HepG2 (cell line): ENCODE results near the gene AFAP1. TPM values are rescaled to one million over a fixed set of nuclear protein-coding genes. Genes with fewer than 3 reads are reported as not detected.

Experiments
- ATAC-seq: fragments of 200-7000 bp; cut with Tn5 transposase; 3 replicates; pipeline ENCODE4 v1.9.1; 2020; ENCODE audit warnings: mild to moderate bottlenecking, moderate library complexity
- BruUV-seq: library from RNA; stranded (reverse); fragments of 400-500 nt; replicated peaks from 2 replicates; lab custom pipeline; 2021; lab: Mats Ljungman, UMichigan
- CTCF ChIA-PET: fragments of 300-600 bp; formaldehyde crosslinking; extraction: SDS; loops from one replicate; lab custom pipeline; 2021; ENCODE audit warnings: low total read pairs, inconsistent platforms, low intra/inter-chr PET ratio; lab: Yijun Ruan, JAX
- POLR2A ChIA-PET: fragments of 350-600 bp; sonication (Branson Sonifier 250); formaldehyde crosslinking; loops from one replicate; lab custom pipeline; 2020; ENCODE audit warnings: antibody characterized with exemption, inconsistent platforms; lab: Yijun Ruan, JAX
- DNase-seq: peaks from one replicate; pipeline ENCODE4 v3.0.0-alpha.2; 2015; ENCODE audit warnings: low spot score
- FAIRE-seq: peaks from 3 replicates; lab custom pipeline; 2011; peaks lifted over from hg19 to GRCh38; lab: Jason Lieb, UNC
- H2AFZ ChIP-seq: one replicate; pipeline ENCODE4 v1.6.1; 2011; ENCODE audit warnings: low read length, inconsistent platforms
- H3K27ac ChIP-seq: fragments of 300-600 bp; 3 replicates; pipeline ENCODE4 v1.8.0; 2011; ENCODE audit warnings: mixed run types, mild to moderate bottlenecking, mixed read lengths, low read length, inconsistent platforms; ENCODE audit not compliant: insufficient read depth; ENCODE audit errors: extremely low read length
- H3K27me3 ChIP-seq, 2 experiments: fragments of 200-600 bp in 1 of 2; 2 replicates in 1 of 2; 3 replicates in 1 of 2; pipeline versions ENCODE4 v1.6.0 to v1.8.0; 2011; ENCODE audit warnings: low read length in 2 of 2, mild to moderate bottlenecking in 2 of 2, moderate library complexity in 2 of 2, inconsistent platforms in 1 of 2; ENCODE audit not compliant: insufficient read depth in 2 of 2, control insufficient read depth in 1 of 2
- H3K36me3 ChIP-seq, 2 experiments: fragments of 200-600 bp in 1 of 2; replicated peaks in 1 of 2; 2 replicates in 1 of 2; 3 replicates in 1 of 2; pipeline versions ENCODE4 v1.5.1 to v1.8.0; 2011; ENCODE audit warnings: low read length in 2 of 2, inconsistent platforms in 1 of 2; ENCODE audit not compliant: insufficient read depth in 2 of 2, control insufficient read depth in 1 of 2
- H3K4me1 ChIP-seq: 2 replicates; pipeline ENCODE4 v1.5.1; 2012; ENCODE audit warnings: low read length, inconsistent platforms; ENCODE audit not compliant: insufficient read depth
- H3K4me2 ChIP-seq: 2 replicates; pipeline ENCODE4 v1.6.0; 2011; ENCODE audit warnings: low read depth, low read length, inconsistent platforms
- H3K4me3 ChIP-seq, 3 experiments: fragments of 200-600 bp in 1 of 3; sonication (generic), shearing (Covaris generic) in 1 of 3; replicated peaks in 1 of 3; 2 replicates each; pipeline ENCODE4 v1.5.1; 2011 to 2016; ENCODE audit warnings: low read length in 3 of 3, inconsistent platforms in 2 of 3, low read depth in 2 of 3, mild to moderate bottlenecking in 2 of 3, control low read depth in 1 of 3, mixed read lengths in 1 of 3; ENCODE audit not compliant: insufficient read depth in 1 of 3
- H3K79me2 ChIP-seq: one replicate; pipeline ENCODE4 v1.6.1; 2011; ENCODE audit warnings: low read length, inconsistent platforms; ENCODE audit not compliant: insufficient read depth
- H3K9ac ChIP-seq: 2 replicates; pipeline ENCODE4 v1.6.0; 2011; ENCODE audit warnings: mild to moderate bottlenecking, low read depth, low read length, inconsistent platforms; ENCODE audit not compliant: insufficient read depth
- H3K9me3 ChIP-seq: 2 replicates; pipeline ENCODE4 v1.5.1; 2012; ENCODE audit warnings: mild to moderate bottlenecking, low read length
- H4K20me1 ChIP-seq: 2 replicates; pipeline ENCODE4 v1.6.0; 2011; ENCODE audit warnings: inconsistent platforms, mild to moderate bottlenecking, low read length, moderate library complexity; ENCODE audit not compliant: insufficient read depth
- MIXL1 ChIP-seq: IDR thresholded peaks from 2 replicates; pipeline ENCODE4 v1.6.1; 2016
- MLLT10 ChIP-seq: sonication (generic); formaldehyde crosslinking; IDR thresholded peaks from 2 replicates; pipeline ENCODE4 v1.4.0; 2020; ENCODE audit warnings: missing genetic modification reagents
- RORA ChIP-seq: sonication (generic); formaldehyde crosslinking; IDR thresholded peaks from 2 replicates; pipeline ENCODE4 v1.5.0; 2020; ENCODE audit warnings: mild to moderate bottlenecking, missing genetic modification reagents, moderate library complexity
- SUZ12 ChIP-seq: fragments of 150-350 bp; IDR thresholded peaks from 2 replicates; pipeline ENCODE4 v1.6.1; 2014; ENCODE audit warnings: low read depth, low read length
- ZNF720 ChIP-seq: sonication (generic); formaldehyde crosslinking; IDR thresholded peaks from 2 replicates; pipeline ENCODE4 v1.4.0; 2020; ENCODE audit warnings: missing genetic modification reagents
- ZNF839 ChIP-seq: sonication (generic); formaldehyde crosslinking; IDR thresholded peaks from 2 replicates; pipeline ENCODE4 v1.4.0; 2020; ENCODE audit warnings: missing genetic modification reagents, mild to moderate bottlenecking, borderline replicate concordance
- ZSCAN22 ChIP-seq: sonication (generic); formaldehyde crosslinking; IDR thresholded peaks from 2 replicates; pipeline ENCODE4 v1.4.0; 2020; ENCODE audit warnings: mild to moderate bottlenecking, missing genetic modification reagents
- WGBS: methylation state at CpG from one replicate; pipeline ENCODE4 v1.1.6; 2017; ENCODE audit warnings: low lambda C conversion rate; 5-methylcytosine and 5-hydroxymethylcytosine counted together
- in situ Hi-C: cut with HindIII; loops from 2 replicates; pipeline ENCODE4 v1.10.0; 2017; ENCODE audit warnings: low pct_unique_long_range_greater_than_20kb; ENCODE audit not compliant: extremely low pct_ligation_motif_present
- intact Hi-C: fragments of 100-400 bp; cut with micrococcal nuclease; formaldehyde crosslinking; loops from one replicate; pipeline ENCODE4 v1.10.0; 2022; ENCODE audit not compliant: unreplicated experiment
- polyA plus RNA-seq, 8 experiments: library from polyadenylated mRNA; depleted of rRNA in 3 of 8; stranded (reverse) in 7 of 8; unstranded in 1 of 8; fragments of >200 nt; fragmentation: Illumina TruSeq in 4 of 8; extraction: Trizol in 4 of 8; gene quantifications; 2 replicates each; pipeline versions ENCODE4 v1.2.1 to v1.2.3, GENCODE V29; 2011 to 2016; ENCODE audit warnings: low read depth in 4 of 8, missing spikeins in 1 of 8, mixed read lengths in 1 of 8; ENCODE audit not compliant: insufficient read depth in 1 of 8
- total RNA-seq, 5 experiments: library from RNA; depleted of rRNA; stranded (reverse); fragments of >200 nt; fragmentation: Illumina TruSeq; extraction: Trizol; gene quantifications; 2 replicates each; pipeline ENCODE4 v1.2.3, GENCODE V29; 2016; ENCODE audit warnings: low read depth in 1 of 5
- TF ChIP-seq, protein P1 (sequence below): sonication (generic); formaldehyde crosslinking; IDR thresholded peaks from 2 replicates; pipeline ENCODE4 v1.4.0; 2020; ENCODE audit warnings: missing genetic modification reagents
- TF ChIP-seq, protein P2 (sequence below): sonication (generic); formaldehyde crosslinking; IDR thresholded peaks from 2 replicates; pipeline ENCODE4 v1.5.1; 2020; ENCODE audit warnings: missing genetic modification reagents, mild to moderate bottlenecking, borderline replicate concordance
- TF ChIP-seq, protein P3 (sequence below): sonication (generic); formaldehyde crosslinking; IDR thresholded peaks from 2 replicates; pipeline ENCODE4 v1.4.0; 2020; ENCODE audit warnings: missing genetic modification reagents
- TF ChIP-seq, protein P4 (sequence below): sonication (generic); formaldehyde crosslinking; IDR thresholded peaks from 2 replicates; pipeline ENCODE4 v1.4.0; 2020; ENCODE audit warnings: mild to moderate bottlenecking, missing genetic modification reagents

AFAP1 gene
- total and polyA plus RNA-seq, 2 of the 13 experiments (the other 11 are each of a cell fraction or from before 2014, with no cell fraction given), result 2.5 TPM

DNA sequence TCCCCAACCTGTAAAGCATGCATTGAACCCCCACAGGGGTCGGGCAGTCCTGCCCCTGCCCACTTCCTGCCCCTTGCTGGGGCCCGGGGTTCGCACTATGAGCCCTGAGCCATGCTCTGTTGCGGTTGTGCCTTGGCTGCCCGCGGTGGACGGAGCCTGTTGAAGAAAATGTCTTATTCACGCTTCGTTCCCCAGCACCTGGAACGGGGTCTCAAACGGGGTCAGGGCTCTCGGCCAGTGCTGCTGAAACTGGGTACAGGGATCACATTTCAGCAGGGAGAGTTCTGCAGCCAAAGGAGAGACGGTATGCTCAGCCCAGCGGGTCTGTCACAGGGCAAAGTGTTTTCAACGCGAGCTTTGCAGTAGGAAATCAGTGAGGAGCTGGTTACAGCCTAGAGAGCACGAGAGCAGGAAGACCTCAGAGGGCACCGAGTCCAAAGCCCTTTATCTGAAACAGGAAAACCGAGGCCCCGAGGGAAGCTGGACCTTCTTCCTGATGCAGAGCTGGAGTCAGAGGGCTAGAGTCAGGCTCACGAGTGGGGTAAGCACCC lies 46.3 kb upstream of the AFAP1 start (continued):
- TF ChIP-seq RORA (CRISPR knock-in tag) (no peak), ZNF839 (no peak), MIXL1 (CRISPR knock-in tag) (no peak), SUZ12 (no peak), ZNF720 (CRISPR knock-in tag) (no peak)
- TF ChIP-seq, protein P1, sequence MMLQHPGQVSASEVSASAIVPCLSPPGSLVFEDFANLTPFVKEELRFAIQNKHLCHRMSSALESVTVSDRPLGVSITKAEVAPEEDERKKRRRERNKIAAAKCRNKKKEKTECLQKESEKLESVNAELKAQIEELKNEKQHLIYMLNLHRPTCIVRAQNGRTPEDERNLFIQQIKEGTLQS (CRISPR knock-in tag), result no peak
- TF ChIP-seq, protein P2, sequence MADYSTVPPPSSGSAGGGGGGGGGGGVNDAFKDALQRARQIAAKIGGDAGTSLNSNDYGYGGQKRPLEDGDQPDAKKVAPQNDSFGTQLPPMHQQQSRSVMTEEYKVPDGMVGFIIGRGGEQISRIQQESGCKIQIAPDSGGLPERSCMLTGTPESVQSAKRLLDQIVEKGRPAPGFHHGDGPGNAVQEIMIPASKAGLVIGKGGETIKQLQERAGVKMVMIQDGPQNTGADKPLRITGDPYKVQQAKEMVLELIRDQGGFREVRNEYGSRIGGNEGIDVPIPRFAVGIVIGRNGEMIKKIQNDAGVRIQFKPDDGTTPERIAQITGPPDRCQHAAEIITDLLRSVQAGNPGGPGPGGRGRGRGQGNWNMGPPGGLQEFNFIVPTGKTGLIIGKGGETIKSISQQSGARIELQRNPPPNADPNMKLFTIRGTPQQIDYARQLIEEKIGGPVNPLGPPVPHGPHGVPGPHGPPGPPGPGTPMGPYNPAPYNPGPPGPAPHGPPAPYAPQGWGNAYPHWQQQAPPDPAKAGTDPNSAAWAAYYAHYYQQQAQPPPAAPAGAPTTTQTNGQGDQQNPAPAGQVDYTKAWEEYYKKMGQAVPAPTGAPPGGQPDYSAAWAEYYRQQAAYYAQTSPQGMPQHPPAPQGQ, result no peak

DNA sequence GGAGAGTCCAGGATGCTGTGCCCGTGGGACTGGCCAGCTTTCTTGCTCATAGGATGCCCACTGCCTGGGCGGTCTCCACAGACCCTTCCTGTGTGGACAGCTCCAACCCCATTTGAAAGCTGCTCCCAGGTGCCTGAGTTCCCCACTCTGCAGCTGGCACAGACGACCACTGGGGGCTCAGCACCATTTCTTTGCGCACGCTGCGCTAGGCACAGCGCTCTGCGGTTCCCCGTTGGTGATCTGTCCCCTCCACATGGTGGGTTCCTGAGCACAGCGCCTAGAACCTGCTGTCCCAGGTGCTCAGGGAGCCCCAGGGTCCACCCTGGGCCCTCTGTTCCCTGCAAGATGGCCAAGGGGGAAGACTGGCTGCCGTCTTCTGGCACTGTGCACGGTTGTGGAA lies 45.4 kb upstream of the AFAP1 start:
- DNase-seq (no peak), FAIRE-seq (no peak), ATAC-seq (peak; percentile 43)
- TF ChIP-seq, protein P3, sequence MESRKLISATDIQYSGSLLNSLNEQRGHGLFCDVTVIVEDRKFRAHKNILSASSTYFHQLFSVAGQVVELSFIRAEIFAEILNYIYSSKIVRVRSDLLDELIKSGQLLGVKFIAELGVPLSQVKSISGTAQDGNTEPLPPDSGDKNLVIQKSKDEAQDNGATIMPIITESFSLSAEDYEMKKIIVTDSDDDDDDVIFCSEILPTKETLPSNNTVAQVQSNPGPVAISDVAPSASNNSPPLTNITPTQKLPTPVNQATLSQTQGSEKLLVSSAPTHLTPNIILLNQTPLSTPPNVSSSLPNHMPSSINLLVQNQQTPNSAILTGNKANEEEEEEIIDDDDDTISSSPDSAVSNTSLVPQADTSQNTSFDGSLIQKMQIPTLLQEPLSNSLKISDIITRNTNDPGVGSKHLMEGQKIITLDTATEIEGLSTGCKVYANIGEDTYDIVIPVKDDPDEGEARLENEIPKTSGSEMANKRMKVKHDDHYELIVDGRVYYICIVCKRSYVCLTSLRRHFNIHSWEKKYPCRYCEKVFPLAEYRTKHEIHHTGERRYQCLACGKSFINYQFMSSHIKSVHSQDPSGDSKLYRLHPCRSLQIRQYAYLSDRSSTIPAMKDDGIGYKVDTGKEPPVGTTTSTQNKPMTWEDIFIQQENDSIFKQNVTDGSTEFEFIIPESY (CRISPR knock-in tag), result peak; percentile 77
- TF ChIP-seq MLLT10, result no peak
- TF ChIP-seq, protein P2, result no peak
- no peak for TF ChIP-seq ZSCAN22 (CRISPR knock-in tag)
- TF ChIP-seq, protein P4, sequence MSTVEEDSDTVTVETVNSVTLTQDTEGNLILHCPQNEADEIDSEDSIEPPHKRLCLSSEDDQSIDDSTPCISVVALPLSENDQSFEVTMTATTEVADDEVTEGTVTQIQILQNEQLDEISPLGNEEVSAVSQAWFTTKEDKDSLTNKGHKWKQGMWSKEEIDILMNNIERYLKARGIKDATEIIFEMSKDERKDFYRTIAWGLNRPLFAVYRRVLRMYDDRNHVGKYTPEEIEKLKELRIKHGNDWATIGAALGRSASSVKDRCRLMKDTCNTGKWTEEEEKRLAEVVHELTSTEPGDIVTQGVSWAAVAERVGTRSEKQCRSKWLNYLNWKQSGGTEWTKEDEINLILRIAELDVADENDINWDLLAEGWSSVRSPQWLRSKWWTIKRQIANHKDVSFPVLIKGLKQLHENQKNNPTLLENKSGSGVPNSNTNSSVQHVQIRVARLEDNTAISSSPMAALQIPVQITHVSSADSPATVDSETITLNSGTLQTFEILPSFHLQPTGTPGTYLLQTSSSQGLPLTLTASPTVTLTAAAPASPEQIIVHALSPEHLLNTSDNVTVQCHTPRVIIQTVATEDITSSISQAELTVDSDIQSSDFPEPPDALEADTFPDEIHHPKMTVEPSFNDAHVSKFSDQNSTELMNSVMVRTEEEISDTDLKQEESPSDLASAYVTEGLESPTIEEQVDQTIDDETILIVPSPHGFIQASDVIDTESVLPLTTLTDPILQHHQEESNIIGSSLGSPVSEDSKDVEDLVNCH (CRISPR knock-in tag), result no peak
- no peak overlapping the region for H3K27ac ChIP-seq
- in situ Hi-C loops (loop anchor here (5.0 kb wide), 1 partner anchor 183 kb away; no protein-coding TSS in a partner anchor), intact Hi-C loops (loop anchor here (5.0 to 10.0 kb wide), 3 partner anchors 58 to 213 kb away; no protein-coding TSS in a partner anchor)
- H3K4me2 ChIP-seq, result no peak overlapping the region
- H4K20me1 ChIP-seq, result no peaks in the 10 kb centered on the region
- peaks cover 5 to 46% of the 10 kb centered on the region in 2 experiments for H3K27me3 ChIP-seq
- peaks cover 40% of the 10 kb centered on the region for H3K4me1 ChIP-seq
- H3K79me2 ChIP-seq, result no peaks in the 10 kb centered on the region
- CTCF ChIA-PET, result no interaction called here
- no peaks in the 10 kb centered on the region for H3K9me3 ChIP-seq
- no peak overlapping the region for H2AFZ ChIP-seq
- H3K9ac ChIP-seq, result no peak overlapping the region
- BruUV-seq, result no TSS peak
- no peaks in the 10 kb centered on the region for H3K36me3 ChIP-seq
- no peak overlapping the region for H3K4me3 ChIP-seq
- WGBS, result 72% methylated on average over 8 of the region's 12 CpGs
- POLR2A ChIA-PET, result interaction anchor here (1.5 kb wide), 1 partner anchor 180 kb away, joined by 5 read pairs; no protein-coding TSS in a partner anchor
